ENCODE data around the gene PPP1R9A.

Gene PPP1R9A

DNA sequence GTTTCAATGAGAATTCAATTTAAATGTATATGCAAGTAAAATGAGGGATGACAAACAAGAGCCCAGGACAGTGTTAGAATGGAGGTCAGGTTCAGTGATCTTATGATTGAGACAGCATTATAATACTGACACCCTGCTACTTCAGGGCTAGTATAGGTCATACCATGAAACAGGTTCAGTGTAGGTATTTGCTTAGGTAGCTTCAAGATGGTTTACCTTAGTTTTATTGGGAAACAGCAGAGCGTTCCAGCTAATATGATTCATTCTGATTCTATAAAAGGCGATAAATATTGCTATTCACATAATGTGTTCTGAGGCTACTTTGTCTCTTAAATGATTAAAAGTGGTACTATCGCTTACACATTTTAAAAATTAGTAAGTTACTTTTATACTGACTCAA lies 203.3 kb downstream of the PPP1R9A start:
- TF ChIP-seq, protein P1, sequence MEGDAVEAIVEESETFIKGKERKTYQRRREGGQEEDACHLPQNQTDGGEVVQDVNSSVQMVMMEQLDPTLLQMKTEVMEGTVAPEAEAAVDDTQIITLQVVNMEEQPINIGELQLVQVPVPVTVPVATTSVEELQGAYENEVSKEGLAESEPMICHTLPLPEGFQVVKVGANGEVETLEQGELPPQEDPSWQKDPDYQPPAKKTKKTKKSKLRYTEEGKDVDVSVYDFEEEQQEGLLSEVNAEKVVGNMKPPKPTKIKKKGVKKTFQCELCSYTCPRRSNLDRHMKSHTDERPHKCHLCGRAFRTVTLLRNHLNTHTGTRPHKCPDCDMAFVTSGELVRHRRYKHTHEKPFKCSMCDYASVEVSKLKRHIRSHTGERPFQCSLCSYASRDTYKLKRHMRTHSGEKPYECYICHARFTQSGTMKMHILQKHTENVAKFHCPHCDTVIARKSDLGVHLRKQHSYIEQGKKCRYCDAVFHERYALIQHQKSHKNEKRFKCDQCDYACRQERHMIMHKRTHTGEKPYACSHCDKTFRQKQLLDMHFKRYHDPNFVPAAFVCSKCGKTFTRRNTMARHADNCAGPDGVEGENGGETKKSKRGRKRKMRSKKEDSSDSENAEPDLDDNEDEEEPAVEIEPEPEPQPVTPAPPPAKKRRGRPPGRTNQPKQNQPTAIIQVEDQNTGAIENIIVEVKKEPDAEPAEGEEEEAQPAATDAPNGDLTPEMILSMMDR (IDR thresholded peaks at IDR 0.05; ENCODE audit: low read depth, low read length): no peak
- DNase-seq (ENCODE audit: extremely low read depth, low read depth): no peak

DNA sequence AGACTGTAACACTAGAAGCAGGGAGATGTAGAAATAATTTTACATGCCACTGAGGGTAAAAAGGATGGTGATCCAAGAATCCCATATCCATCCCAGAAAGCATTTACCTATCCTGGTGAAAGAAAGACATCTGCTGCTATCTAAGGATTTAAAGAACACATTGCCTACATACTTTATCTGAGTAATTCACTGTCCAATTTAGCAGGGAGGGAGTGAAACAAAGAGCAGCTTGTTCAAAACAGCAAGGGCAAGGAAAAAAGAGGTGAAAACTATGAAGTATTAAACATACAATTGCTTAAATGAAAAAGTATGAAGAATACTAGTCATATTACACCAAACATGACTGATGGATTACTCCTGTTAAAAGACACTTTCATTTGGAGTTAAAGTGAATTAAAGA lies 206.2 kb downstream of the PPP1R9A start:
- DNase-seq (ENCODE audit: extremely low read depth, low read depth): no peak
- TF ChIP-seq, protein P1 (IDR thresholded peaks at IDR 0.05; ENCODE audit: low read depth, low read length): no peak

DNA sequence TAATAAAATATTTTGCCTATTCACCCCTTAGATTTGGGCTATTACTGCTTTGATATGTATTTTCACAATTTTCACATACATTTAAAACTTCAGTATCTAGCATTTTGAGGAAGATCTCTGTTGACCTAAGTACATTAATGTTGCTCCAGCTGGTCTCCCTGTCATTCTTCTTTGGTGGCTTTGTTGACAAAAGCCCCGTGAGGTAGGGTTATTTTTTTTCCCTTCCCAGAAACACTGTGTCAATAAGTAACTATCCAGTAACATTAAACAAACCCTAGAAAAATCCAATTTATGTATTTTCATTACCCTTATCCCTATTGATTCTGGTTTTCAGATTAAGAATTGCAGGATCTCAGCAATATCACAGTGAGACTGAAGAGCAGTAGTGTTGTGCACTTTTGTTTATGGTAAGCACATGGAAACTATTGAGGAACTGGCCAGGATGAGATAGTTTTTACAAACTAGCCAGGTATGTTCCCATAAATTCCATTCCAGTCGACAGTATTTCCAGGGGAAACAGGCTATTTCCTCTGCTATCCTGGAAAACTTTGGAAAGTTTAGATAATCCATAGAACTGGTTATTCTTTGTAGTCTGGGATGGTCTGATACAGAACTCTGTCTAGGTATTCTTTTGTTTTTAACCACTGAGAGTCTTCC lies 218.8 kb downstream of the PPP1R9A start:
- TF ChIP-seq, protein P1 (IDR thresholded peaks at IDR 0.05; ENCODE audit: low read depth, low read length): no peak
- no peak for DNase-seq (ENCODE audit: extremely low read depth, low read depth)

DNA sequence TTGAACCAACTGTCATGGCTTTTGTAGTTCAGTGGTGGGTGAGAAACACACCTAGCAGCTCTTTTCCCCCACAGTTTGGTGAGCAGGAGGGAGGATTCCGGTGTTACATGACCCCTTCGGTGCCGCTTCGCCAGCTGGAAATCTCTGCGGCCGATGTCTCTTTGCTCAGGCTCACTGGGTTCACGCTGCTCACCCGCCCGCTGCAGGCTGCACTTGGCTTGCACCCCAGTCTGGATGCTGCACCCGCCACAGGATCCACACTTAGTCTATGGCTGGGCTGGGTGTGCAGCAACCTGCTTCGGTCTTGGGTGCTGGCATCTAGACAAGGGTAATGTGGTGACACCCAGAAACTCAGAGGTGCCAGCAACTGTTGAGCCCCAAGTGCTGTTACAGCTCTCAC lies 225.1 kb downstream of the PPP1R9A start:
- TF ChIP-seq, protein P1 (IDR thresholded peaks at IDR 0.05; ENCODE audit: low read depth, low read length): no peak
- DNase-seq (ENCODE audit: extremely low read depth, low read depth): no peak

DNA sequence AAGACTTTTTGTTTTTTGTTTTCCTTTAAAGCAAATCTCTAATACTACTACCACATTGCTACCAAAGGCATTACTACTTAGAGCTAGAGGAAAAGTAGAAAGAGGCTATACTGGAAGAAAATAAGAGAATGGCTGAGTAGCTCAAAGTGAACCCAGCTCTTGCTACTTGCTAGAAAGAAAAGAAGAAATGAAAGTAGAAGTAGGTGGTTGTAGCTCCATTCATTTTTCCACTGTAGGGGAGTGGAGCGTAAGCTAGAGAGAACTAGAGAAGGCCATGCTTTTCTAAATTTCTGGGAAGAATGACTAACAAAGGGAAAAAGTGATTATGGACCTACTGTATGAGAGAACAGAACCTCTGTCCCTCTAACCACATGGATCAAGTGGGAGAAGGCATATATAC lies 232.5 kb downstream of the PPP1R9A start:
- DNase-seq (ENCODE audit: extremely low read depth, low read depth): no peak
- TF ChIP-seq, protein P1 (IDR thresholded peaks at IDR 0.05; ENCODE audit: low read depth, low read length): no peak

DNA sequence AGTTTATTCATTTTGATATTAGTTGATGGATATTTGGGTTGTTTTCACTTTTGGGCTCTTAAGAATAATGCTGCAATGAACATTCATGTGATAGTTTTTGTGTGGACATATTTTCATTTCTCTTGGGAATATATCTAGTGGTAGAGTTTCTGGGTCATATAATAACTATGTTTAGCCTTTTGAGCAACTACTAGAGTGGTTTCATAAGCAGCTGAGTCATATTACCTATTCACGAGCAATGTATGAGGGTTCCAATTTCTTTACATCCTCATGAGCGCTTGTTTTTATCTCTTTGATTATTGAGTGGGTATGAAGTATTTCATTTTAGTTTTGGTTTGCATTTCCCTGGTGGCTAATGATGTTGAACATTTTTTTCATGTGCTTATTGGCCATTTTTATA lies 234.4 kb downstream of the PPP1R9A start:
- TF ChIP-seq, protein P1 (IDR thresholded peaks at IDR 0.05; ENCODE audit: low read depth, low read length): no peak
- DNase-seq (ENCODE audit: extremely low read depth, low read depth): no peak

DNA sequence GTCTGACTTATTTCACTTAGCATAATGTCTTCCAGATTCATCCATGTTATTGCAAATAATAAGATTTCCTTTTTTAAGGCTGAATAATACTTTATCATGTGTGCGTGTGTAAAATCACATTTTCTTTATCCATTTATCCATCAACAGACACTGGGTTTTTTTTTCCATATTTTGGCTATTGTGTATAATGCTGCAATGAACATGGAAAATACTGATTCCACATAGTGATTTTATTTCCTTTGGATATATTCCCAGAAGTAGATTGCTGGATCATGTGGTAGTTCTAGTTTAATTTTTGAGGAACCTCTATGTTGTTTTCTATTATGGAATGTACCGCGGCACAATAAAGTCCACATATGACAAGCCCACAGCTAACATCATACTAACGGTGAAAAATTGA lies 236.9 kb downstream of the PPP1R9A start:
- DNase-seq (ENCODE audit: extremely low read depth, low read depth): no peak
- TF ChIP-seq, protein P1 (IDR thresholded peaks at IDR 0.05; ENCODE audit: low read depth, low read length): no peak

Measured in AG09319 (cell line).